Activated naive CD8-positive, alpha-beta T cell treated with anti-CD3 and anti-CD28 coated beads, Interleukin-2, amount 50 U/mL, for 24 hours (primary cell): ENCODE data around the gene LY6G5C.

Source experiments
- ATAC-seq: fragments of 150-1000 bp; cut with Tn5 transposase; one replicate; pipeline ENCODE4 v1.10.0; 2021
- DNase-seq: peaks from one replicate; pipeline ENCODE4 v3.0.0; 2021
- H3K27ac Mint-ChIP-seq: one replicate; pipeline ENCODE4 v1.8.0; 2021; ENCODE audit warnings: mild to moderate bottlenecking, mixed read lengths
- H3K27me3 Mint-ChIP-seq: one replicate; pipeline ENCODE4 v1.8.0; 2021; ENCODE audit warnings: mixed read lengths
- H3K36me3 Mint-ChIP-seq: one replicate; pipeline ENCODE4 v1.8.0; 2021; ENCODE audit warnings: low read depth, mixed read lengths
- H3K4me1 Mint-ChIP-seq: one replicate; pipeline ENCODE4 v1.8.0; 2021; ENCODE audit warnings: mixed read lengths
- H3K4me3 Mint-ChIP-seq: one replicate; pipeline ENCODE4 v1.8.0; 2021; ENCODE audit warnings: mild to moderate bottlenecking, moderate library complexity, mixed read lengths
- H3K9me3 Mint-ChIP-seq: one replicate; pipeline ENCODE4 v1.8.0; 2021; ENCODE audit warnings: mixed read lengths

LY6G5C gene

DNA sequence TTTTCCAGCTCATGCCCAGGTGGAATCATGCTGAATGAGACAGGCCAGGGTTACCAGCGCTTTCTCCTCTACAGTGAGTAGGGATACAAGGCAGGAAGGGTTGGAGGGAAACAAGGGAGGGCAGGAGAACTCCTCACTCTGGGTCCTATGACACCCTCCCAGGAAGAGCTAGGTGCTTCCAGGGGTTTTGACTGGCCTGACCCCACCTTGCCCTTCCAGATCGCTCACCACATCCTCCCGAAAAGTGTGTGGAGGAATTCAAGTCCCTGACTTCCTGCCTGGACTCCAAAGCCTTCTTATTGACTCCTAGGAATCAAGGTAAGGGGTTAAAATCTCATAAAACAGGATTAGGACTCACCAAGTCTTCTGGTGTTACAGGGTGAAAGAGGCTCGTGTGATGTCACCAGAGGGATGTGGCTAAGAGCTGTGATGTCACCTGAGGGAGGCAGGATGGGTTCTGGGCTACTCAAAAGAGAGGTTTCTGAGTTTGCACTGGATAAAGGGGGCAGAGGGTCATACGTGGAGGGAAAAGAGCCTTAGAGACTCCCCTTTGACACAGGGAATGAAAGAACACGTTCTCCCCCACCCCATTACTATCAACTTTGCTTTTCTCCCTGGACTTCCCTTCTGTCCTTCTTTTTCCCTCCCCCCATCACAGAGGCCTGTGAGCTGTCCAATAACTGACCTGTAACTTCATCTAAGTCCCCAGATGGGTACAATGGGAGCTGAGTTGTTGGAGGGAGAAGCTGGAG lies 23.3 kb downstream of the LY6G5C start:
- peak overlapping the region; percentile 93 for H3K4me3 Mint-ChIP-seq

DNA sequence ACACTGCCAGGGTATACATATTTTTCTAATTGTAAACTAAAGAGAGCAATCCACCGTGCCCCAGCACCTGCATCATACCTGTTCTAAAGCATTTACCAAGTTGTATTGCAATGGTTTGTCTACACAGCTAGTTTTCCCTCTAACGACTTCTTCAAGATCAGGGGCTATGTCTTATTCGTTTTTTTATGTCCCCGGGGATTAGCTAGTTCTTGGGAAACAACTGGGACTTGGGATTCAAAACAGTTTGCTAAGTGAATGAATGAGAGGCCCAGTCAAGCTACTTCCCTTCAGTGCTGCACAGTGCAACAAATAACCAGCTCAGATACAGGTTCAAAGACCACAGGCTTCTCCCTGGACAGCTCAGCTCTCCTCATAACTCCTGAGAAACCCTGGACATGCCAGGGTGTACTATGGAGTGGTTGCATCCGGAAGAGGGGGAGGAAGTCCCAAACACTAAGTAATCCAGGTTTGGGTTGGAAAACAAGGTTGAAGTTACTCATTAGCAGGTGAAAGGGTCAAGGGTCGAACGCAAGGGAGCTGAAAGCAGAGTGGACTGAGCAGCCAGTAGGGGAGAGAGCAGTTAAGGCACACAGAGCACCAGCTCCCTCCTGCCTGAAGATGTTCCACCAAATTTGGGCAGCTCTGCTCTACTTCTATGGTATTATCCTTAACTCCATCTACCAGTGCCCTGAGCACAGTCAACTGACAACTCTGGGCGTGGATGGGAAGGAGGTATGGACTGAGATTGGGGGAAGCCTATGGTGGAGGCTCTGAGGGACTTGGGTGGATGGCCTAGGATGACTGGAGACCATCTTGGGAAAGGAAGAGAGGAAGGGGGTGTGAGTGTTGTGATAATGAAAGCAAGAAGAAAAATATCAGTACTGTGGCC lies 25.3 kb downstream of the LY6G5C start, which contains the start of gene APOM:
TSS of gene APOM (plus strand) at position 546 of the 889 bp plus-strand sequence. CDS start at position 619, 73 bp downstream.
- DNase-seq (no peak), ATAC-seq (no peak)
- H3K4me1 Mint-ChIP-seq = peaks cover 72% of the 10 kb centered on the region
- H3K4me3 Mint-ChIP-seq = no peak within 1 kb of the TSS
- no peaks in the 10 kb centered on the region for H3K9me3 Mint-ChIP-seq
- peaks cover 30% of the 10 kb centered on the region for H3K36me3 Mint-ChIP-seq
- H3K27me3 Mint-ChIP-seq = no peaks in the 10 kb centered on the region
- H3K27ac Mint-ChIP-seq = peak within 1 kb of the TSS; percentile 54

More for the DNA sequence above, 23.3 kb downstream of the LY6G5C start:
- Mint-ChIP-seq H3K9me3 (no peaks in the 10 kb centered on the region), H3K36me3 (peaks cover 32% of the 10 kb centered on the region), H3K27me3 (no peaks in the 10 kb centered on the region), H3K4me1 (peaks cover 69% of the 10 kb centered on the region), H3K27ac (peak overlapping the region; percentile 79)
- no peak for DNase-seq
- no peak for ATAC-seq

DNA sequence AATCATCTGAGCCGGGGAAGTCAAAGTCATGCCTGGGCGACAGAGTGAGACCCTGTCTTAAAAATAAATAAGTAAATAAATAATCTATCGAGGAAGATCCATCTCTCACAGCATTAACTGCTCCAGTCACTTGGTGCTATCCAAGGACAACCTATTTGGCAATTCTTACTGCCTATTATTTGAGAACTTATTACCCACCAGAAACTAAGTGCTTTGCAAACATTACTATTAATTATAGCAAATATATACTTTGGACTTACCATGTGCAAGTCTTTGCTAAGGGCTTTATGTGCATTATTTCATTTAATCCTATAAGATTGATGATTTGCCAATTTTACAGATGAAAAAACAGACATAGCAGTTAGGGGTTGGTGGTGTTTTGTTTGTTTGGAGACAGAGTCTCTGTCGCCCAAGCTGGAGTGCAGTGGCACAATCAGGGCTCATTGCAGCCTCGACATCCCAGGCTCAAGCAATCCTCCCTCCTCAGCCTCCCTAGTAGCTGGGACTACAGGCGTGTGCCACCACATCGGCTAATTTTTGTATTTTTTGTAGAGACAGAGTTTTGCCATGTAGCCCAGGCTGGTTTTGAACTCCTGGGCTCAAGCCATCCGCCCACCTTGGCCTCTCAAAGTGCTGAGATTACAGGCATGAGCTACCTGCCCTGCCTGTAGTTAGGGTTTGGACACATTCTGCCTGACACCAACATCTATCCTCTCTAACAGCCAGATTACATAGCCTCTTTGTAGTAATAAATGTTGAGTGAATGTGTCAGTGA lies 26.1 kb downstream of the LY6G5C start:
- Mint-ChIP-seq H3K27ac (no peak overlapping the region), H3K9me3 (no peaks in the 10 kb centered on the region), H3K27me3 (no peaks in the 10 kb centered on the region), H3K36me3 (peaks cover 28% of the 10 kb centered on the region), H3K4me3 (no peak overlapping the region), H3K4me1 (peaks cover 75% of the 10 kb centered on the region)
- DNase-seq (no peak), ATAC-seq (no peak)

DNA sequence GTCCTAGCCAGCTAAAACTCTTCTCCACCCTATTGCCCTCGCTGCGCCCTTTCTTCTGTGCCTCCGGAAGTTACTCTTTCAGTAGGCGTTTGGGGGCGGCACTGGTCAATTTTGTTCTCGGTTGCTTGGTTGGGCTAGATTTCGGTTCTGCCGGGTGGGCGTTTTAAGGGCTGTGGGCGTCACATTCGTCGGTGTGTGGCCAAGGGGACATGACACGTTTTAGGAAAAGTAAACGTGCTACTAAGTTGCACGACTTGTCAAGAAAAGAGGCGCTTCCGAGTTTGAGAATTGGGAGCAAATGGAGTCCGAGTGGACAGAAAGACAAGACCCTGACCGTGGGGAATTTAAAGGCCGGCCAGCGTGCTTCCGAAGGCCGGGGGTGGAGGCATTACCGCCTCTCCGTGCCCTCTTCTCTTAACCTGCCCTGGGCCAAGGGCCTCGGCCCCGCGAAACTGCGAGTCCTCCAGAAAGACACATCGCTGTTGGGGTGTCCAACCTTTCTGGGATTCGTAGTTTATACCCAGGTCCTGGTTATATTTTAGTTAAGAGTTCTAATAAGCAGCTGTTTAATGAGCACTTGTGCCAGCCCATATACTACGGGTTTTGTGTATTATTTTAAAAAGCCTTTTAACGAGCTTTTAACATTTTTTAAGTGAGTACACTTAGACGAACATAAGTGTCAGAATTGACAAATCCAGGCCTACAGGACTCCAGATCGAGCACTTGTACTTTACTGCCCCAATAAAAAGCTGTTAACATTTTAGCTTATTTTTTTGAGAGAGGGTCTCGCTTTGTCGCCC lies 27.7 kb downstream of the LY6G5C start:
- Mint-ChIP-seq H3K4me1 (peaks cover 63% of the 10 kb centered on the region), H3K9me3 (no peaks in the 10 kb centered on the region), H3K36me3 (peaks cover 34% of the 10 kb centered on the region), H3K27ac (peak overlapping the region; percentile 100), H3K4me3 (peak overlapping the region; percentile 91), H3K27me3 (no peaks in the 10 kb centered on the region)
- DNase-seq = peak; percentile 86
- ATAC-seq = peak; percentile 60

DNA sequence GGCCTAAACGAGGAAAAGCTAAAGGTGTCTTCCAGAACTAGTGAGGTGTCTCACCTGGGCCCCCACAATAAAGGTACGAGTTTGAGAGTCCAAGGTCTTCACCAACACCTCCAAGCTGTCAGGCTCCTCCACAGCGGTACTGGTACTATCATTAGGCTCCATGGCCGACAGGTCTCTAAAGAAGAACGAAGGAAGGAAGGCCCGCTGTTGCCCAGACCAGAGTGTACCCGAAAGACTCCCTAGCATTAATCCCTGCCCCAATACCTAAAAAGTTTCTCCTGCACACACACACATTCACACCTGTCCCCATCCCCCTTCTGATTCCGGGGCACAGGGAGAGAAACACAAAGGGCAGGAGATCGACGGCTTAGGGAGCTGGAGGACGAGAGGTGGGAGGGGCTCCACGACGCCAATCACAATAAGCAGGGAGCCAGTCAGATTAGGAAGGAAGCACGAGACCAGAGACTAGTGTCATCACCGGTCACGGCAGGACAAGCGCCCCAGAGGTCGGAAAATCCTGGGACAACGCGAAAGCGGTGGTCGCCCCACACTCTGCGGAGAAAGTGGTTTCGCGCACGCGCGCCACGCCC lies 29.2 kb downstream of the LY6G5C start:
- H3K36me3 Mint-ChIP-seq = peaks cover 35% of the 10 kb centered on the region
- H3K27me3 Mint-ChIP-seq = no peaks in the 10 kb centered on the region
- H3K9me3 Mint-ChIP-seq = no peaks in the 10 kb centered on the region
- H3K4me1 Mint-ChIP-seq = peaks cover 51% of the 10 kb centered on the region
- peak overlapping the region; percentile 91 for H3K4me3 Mint-ChIP-seq
- peak; percentile 66 for ATAC-seq
- peak overlapping the region; percentile 100 for H3K27ac Mint-ChIP-seq
- no peak for DNase-seq

DNA sequence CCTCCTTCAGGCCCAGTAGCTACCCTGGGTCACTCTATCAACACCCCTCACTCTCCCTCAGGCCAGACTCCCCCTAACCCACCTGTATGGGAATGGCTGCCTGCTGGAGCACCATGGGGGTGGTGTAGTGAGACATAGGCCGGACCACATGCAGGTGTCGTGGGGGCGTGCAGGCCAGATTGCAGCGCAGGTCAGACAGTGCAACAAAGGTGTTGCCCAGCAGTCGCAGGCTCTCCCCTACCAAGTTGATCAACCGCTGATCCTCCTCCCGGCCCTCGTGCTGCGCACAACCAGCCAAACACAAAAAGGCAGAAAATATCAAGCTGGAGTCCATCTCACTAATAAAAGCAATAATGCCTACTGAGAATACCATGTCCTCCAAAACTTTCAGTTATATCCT lies 35.5 kb downstream of the LY6G5C start:
- ATAC-seq (no peak), DNase-seq (no peak)
- Mint-ChIP-seq H3K36me3 (peaks cover 40% of the 10 kb centered on the region), H3K4me3 (no peak overlapping the region), H3K9me3 (no peaks in the 10 kb centered on the region), H3K27ac (no peak overlapping the region), H3K27me3 (no peaks in the 10 kb centered on the region), H3K4me1 (peaks cover 17% of the 10 kb centered on the region)

DNA sequence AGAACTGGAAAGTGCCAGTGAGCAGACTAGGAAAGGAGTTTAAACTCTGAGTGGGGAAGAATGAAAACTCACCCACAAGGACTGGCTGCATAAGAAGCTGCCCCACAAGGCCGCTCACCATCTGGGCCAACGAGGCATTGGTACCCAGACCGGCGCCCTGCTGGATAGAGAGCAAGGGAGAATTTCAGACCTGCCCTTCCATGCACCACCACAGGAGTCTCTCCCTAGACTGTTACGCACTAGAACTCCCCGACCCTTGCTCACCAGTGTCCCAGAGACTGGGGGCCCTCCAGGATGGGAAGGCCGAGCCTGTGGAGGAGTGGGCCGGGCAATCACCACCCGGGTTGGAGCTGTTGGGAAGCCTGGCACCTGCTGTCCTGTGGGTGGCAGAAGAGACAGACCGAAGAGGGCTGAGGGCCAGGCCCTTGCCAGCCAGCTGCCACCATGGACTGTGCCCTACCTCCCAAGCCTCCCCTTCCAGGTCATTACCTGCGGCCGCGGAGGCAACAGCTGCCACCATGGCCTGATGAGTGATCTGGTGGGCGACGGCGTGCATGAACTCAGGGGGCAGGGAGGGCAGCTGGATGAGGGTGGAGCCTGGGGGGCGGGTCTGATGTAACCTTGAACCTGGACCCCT lies 36.9 kb downstream of the LY6G5C start:
- no peak for DNase-seq
- Mint-ChIP-seq H3K4me1 (peaks cover 18% of the 10 kb centered on the region), H3K9me3 (no peaks in the 10 kb centered on the region), H3K27me3 (no peaks in the 10 kb centered on the region), H3K27ac (no peak overlapping the region), H3K4me3 (no peak overlapping the region), H3K36me3 (peaks cover 40% of the 10 kb centered on the region)
- ATAC-seq = no peak

DNA sequence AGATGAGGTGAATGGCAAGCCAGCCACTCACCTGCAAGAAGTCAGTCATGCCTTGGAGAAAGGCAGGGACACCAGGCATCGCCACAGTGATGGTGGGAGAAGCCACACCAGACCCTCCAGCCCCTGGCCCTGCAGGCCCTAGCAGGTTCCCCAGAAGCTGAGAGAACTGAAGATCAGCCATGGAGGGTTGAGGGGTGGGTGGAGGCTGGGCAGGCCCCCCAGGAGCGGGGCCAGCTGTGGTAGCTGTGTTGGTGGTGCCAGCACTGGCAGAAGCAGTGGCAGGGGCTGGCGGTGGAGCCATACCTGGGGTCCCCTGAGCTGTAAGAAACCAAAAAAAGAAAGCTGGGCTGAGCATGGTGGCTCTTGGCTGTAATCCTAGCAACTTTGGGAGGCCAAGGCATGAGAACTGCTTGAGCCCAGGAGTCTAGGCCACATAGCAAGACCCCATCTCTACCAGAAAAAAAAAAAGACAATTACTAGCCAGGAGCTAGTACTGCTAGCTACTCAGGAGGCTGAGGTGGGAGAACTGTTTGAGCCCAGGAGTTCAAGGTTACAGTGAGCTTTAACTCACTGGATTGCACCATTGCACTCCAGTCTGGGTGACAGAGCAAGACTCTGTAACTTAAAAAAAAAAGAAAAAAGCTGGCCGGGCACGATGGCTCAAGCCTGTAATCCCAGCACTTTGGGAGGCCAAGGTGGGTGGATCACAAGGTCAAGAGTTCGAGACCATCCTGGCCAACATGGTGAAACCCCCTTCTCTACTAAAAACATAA lies 37.9 kb downstream of the LY6G5C start:
- peaks cover 22% of the 10 kb centered on the region for H3K4me1 Mint-ChIP-seq
- no peaks in the 10 kb centered on the region for H3K27me3 Mint-ChIP-seq
- H3K9me3 Mint-ChIP-seq = no peaks in the 10 kb centered on the region
- no peak overlapping the region for H3K4me3 Mint-ChIP-seq
- DNase-seq (no peak), ATAC-seq (no peak)
- no peak overlapping the region for H3K27ac Mint-ChIP-seq
- peaks cover 40% of the 10 kb centered on the region for H3K36me3 Mint-ChIP-seq

DNA sequence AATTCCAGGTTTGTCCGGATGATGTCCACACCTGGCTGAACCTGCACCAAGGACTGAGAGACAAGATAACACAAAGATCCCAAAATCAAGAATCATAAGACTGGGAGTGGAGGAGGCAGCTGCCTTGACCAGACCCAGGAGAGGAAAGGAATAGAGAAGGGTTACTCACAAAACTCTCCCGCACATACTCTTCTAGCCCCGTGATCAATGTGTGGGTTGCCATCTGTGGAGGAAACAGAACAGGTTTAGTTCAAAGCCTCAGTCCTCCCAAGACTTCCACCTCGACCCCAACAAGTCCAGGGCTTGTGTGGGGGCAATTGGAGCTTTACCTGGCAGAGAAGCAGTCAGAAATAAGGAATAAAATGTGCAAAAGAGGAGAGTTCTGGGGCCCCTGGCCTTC lies 39.5 kb downstream of the LY6G5C start:
- no peak for ATAC-seq
- H3K9me3 Mint-ChIP-seq = no peaks in the 10 kb centered on the region
- H3K4me1 Mint-ChIP-seq = peaks cover 22% of the 10 kb centered on the region
- no peak overlapping the region for H3K4me3 Mint-ChIP-seq
- DNase-seq = no peak
- H3K36me3 Mint-ChIP-seq = peaks cover 41% of the 10 kb centered on the region
- H3K27me3 Mint-ChIP-seq = no peaks in the 10 kb centered on the region
- H3K27ac Mint-ChIP-seq = peak overlapping the region; percentile 25

DNA sequence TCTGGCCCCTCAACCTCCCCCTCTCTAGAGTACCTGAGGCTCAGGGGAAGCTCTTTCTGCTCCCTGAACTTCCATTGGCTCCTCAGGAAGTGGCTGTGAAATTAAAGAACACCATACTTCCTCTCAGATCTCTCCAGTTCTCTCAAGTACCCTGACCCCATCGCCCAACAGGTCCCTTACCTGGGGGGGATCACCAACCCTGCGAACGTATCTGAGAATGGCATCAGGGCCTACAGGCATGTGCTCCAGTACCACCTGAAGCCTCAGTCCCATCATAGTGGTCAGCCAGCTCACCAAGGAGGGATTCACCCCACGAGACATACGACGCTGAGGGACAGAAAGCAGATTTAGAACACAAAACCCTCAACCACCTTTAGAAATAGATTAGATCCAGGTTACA lies 40.3 kb downstream of the LY6G5C start:
- Mint-ChIP-seq H3K27me3 (no peaks in the 10 kb centered on the region), H3K36me3 (peaks cover 42% of the 10 kb centered on the region), H3K9me3 (no peaks in the 10 kb centered on the region), H3K4me3 (no peak overlapping the region), H3K4me1 (peaks cover 21% of the 10 kb centered on the region), H3K27ac (peak overlapping the region; percentile 75)
- ATAC-seq (no peak), DNase-seq (no peak)

DNA sequence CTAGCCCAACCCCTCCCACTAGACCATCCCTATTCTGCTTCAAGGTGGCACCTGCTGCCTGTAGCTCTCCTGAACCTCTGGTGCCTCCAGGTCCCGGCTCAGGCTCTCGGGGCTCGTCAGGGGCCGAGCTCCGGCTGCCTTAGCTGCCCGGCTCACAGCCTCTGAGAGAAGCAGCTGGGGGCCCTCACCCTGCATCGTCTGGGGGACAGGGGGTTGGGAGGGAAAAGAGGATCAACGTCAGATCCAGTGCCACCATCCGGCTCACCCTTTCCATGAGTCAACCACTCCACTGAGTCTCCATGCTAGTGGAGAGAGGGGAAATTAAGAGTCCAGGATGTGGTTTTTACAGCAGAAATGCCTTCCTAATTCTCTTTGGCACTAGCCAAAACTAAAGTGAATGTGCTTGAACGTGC lies 41.4 kb downstream of the LY6G5C start:
- peak; percentile 46 for DNase-seq

DNA sequence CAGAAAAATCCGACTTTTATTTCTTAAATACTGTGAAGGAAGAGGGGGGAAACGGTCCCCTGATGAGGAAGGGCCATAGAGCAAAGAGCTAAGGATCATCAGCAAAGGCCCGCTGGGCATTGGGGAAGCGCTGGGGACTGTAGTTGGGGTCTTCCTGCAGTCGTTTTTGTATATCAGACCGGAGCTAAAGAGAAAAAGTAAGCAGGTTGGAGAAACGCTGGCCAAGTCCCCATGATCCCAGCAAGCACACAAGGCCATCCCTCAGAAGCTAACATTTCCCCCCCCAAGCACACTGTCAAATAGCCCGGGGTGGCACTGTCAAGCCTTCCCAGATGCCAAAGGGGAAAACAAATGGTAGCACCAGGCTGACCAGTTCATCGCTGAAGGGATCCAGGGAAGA lies 41.8 kb downstream of the LY6G5C start:
- H3K4me3 Mint-ChIP-seq = no peak overlapping the region
- H3K27me3 Mint-ChIP-seq = no peaks in the 10 kb centered on the region
- DNase-seq = no peak
- ATAC-seq = no peak
- H3K27ac Mint-ChIP-seq = peak overlapping the region; percentile 86
- peaks cover 18% of the 10 kb centered on the region for H3K4me1 Mint-ChIP-seq
- peaks cover 47% of the 10 kb centered on the region for H3K36me3 Mint-ChIP-seq
- no peaks in the 10 kb centered on the region for H3K9me3 Mint-ChIP-seq

More for the DNA sequence above, 41.4 kb downstream of the LY6G5C start:
- Mint-ChIP-seq H3K27ac (peak overlapping the region; percentile 86), H3K27me3 (no peaks in the 10 kb centered on the region), H3K9me3 (no peaks in the 10 kb centered on the region), H3K4me1 (peaks cover 18% of the 10 kb centered on the region), H3K36me3 (peaks cover 43% of the 10 kb centered on the region), H3K4me3 (no peak overlapping the region)
- peak; percentile 82 for ATAC-seq
